Measurements from ENCODE around the gene TMEM101.
A peak's percentile ranks its signal among the peaks of the same experiment; 100 is the strongest.

The TMEM101 gene

GRCh38 chr17:43987131-43988021 lies 27.4 kb downstream of the TMEM101 start:
- Histone ChIP-seq H3K9ac (ENCODE audit: insufficient read length, low read depth) (peak overlapping the region; percentile 7), H3K4me3 (ENCODE audit: insufficient read length, low read depth) (no peak overlapping the region), H3K4me1 (ENCODE audit: insufficient read depth, insufficient read length) (peaks cover 6% of the 10 kb centered on the region), H3K9me3 (ENCODE audit: insufficient read depth, low read length) (no peaks in the 10 kb centered on the region), H3K27me3 (ENCODE audit: insufficient read depth, insufficient read length) (peaks cover 17% of the 10 kb centered on the region), H3K36me3 (ENCODE audit: insufficient read depth, insufficient read length, low read length) (no peaks in the 10 kb centered on the region)
- no peak for DNase-seq (ENCODE audit: low read depth, low spot score)
- no peak for TF ChIP-seq YY1 (IDR thresholded peaks at IDR 0.05; ENCODE audit: insufficient read depth, insufficient read length)

- no peak for DNase-seq (ENCODE audit: low read depth, low spot score)
- peaks cover 25% of the 10 kb centered on the region for H3K27me3 ChIP-seq (ENCODE audit: insufficient read depth, insufficient read length)
- peaks cover 6% of the 10 kb centered on the region for H3K4me1 ChIP-seq (ENCODE audit: insufficient read depth, insufficient read length)
- TF ChIP-seq ZNF274 (IDR thresholded peaks at IDR 0.05; ENCODE audit: low read depth, low read length) (no peak), SUZ12 (IDR thresholded peaks at IDR 0.05; ENCODE audit: extremely low read depth, insufficient read depth, insufficient read length) (no peak), YY1 (IDR thresholded peaks at IDR 0.05; ENCODE audit: insufficient read depth, insufficient read length) (no peak)
- H3K9ac ChIP-seq (ENCODE audit: insufficient read length, low read depth) = no peak overlapping the region
- H3K36me3 ChIP-seq (ENCODE audit: insufficient read depth, insufficient read length, low read length) = no peaks in the 10 kb centered on the region
- H3K9me3 ChIP-seq (ENCODE audit: insufficient read depth, low read length) = no peaks in the 10 kb centered on the region
- H3K4me3 ChIP-seq (ENCODE audit: insufficient read length, low read depth) = no peak overlapping the region
Measured at GRCh38 chr17:43986225-43986981, 28.4 kb downstream of the TMEM101 start.

- Histone ChIP-seq H3K27me3 (ENCODE audit: insufficient read depth, insufficient read length) (peaks cover 25% of the 10 kb centered on the region), H3K36me3 (ENCODE audit: insufficient read depth, insufficient read length, low read length) (no peaks in the 10 kb centered on the region), H3K9me3 (ENCODE audit: insufficient read depth, low read length) (no peaks in the 10 kb centered on the region), H3K9ac (ENCODE audit: insufficient read length, low read depth) (peak overlapping the region; percentile 58), H3K4me1 (ENCODE audit: insufficient read depth, insufficient read length) (peaks cover 6% of the 10 kb centered on the region), H3K4me3 (ENCODE audit: insufficient read length, low read depth) (peak overlapping the region; percentile 62)
- DNase-seq (ENCODE audit: low read depth, low spot score) = no peak
- no peak for TF ChIP-seq ZNF274 (IDR thresholded peaks at IDR 0.05; ENCODE audit: low read depth, low read length)
- TF ChIP-seq YY1 (IDR thresholded peaks at IDR 0.05; ENCODE audit: insufficient read depth, insufficient read length) = no peak
Measured at GRCh38 chr17:43984521-43984920, 30.2 kb downstream of the TMEM101 start.

- peaks cover 6% of the 10 kb centered on the region for H3K4me1 ChIP-seq (ENCODE audit: insufficient read depth, insufficient read length)
- no peak for TF ChIP-seq YY1 (IDR thresholded peaks at IDR 0.05; ENCODE audit: insufficient read depth, insufficient read length)
- TF ChIP-seq ZNF274 (IDR thresholded peaks at IDR 0.05; ENCODE audit: low read depth, low read length) = no peak
- TF ChIP-seq SUZ12 (IDR thresholded peaks at IDR 0.05; ENCODE audit: extremely low read depth, insufficient read depth, insufficient read length) = no peak
- H3K36me3 ChIP-seq (ENCODE audit: insufficient read depth, insufficient read length, low read length) = no peaks in the 10 kb centered on the region
- peak overlapping the region; percentile 73 for H3K9ac ChIP-seq (ENCODE audit: insufficient read length, low read depth)
- H3K4me3 ChIP-seq (ENCODE audit: insufficient read length, low read depth) = peak overlapping the region; percentile 62
- H3K27me3 ChIP-seq (ENCODE audit: insufficient read depth, insufficient read length) = peaks cover 25% of the 10 kb centered on the region
- no peak for DNase-seq (ENCODE audit: low read depth, low spot score)
- H3K9me3 ChIP-seq (ENCODE audit: insufficient read depth, low read length) = no peaks in the 10 kb centered on the region
Measured at GRCh38 chr17:43983515-43984411, 31.0 kb downstream of the TMEM101 start.

GRCh38 chr17:43983196-43983514 lies 31.6 kb downstream of the TMEM101 start:
- Histone ChIP-seq H3K4me1 (ENCODE audit: insufficient read depth, insufficient read length) (peaks cover 6% of the 10 kb centered on the region), H3K27me3 (ENCODE audit: insufficient read depth, insufficient read length) (peaks cover 25% of the 10 kb centered on the region), H3K9me3 (ENCODE audit: insufficient read depth, low read length) (no peaks in the 10 kb centered on the region), H3K4me3 (ENCODE audit: insufficient read length, low read depth) (peak overlapping the region; percentile 62), H3K36me3 (ENCODE audit: insufficient read depth, insufficient read length, low read length) (no peaks in the 10 kb centered on the region), H3K9ac (ENCODE audit: insufficient read length, low read depth) (peak overlapping the region; percentile 73)
- DNase-seq (ENCODE audit: low read depth, low spot score) = no peak
- TF ChIP-seq SUZ12 (IDR thresholded peaks at IDR 0.05; ENCODE audit: extremely low read depth, insufficient read depth, insufficient read length) (no peak), ZNF274 (IDR thresholded peaks at IDR 0.05; ENCODE audit: low read depth, low read length) (no peak)

GRCh38 chr17:43982171-43982570 lies 32.6 kb downstream of the TMEM101 start:
- Histone ChIP-seq H3K9me3 (ENCODE audit: insufficient read depth, low read length) (no peaks in the 10 kb centered on the region), H3K9ac (ENCODE audit: insufficient read length, low read depth) (no peak overlapping the region), H3K4me1 (ENCODE audit: insufficient read depth, insufficient read length) (peaks cover 6% of the 10 kb centered on the region), H3K4me3 (ENCODE audit: insufficient read length, low read depth) (no peak overlapping the region), H3K27me3 (ENCODE audit: insufficient read depth, insufficient read length) (peaks cover 25% of the 10 kb centered on the region), H3K36me3 (ENCODE audit: insufficient read depth, insufficient read length, low read length) (no peaks in the 10 kb centered on the region)
- TF ChIP-seq SUZ12 (IDR thresholded peaks at IDR 0.05; ENCODE audit: extremely low read depth, insufficient read depth, insufficient read length) (no peak), YY1 (IDR thresholded peaks at IDR 0.05; ENCODE audit: insufficient read depth, insufficient read length) (no peak), ZNF274 (IDR thresholded peaks at IDR 0.05; ENCODE audit: low read depth, low read length) (no peak)
- no peak for DNase-seq (ENCODE audit: low read depth, low spot score)

- Histone ChIP-seq H3K27me3 (ENCODE audit: insufficient read depth, insufficient read length) (peaks cover 25% of the 10 kb centered on the region), H3K4me1 (ENCODE audit: insufficient read depth, insufficient read length) (peaks cover 6% of the 10 kb centered on the region), H3K36me3 (ENCODE audit: insufficient read depth, insufficient read length, low read length) (no peaks in the 10 kb centered on the region), H3K4me3 (ENCODE audit: insufficient read length, low read depth) (no peak overlapping the region), H3K9ac (ENCODE audit: insufficient read length, low read depth) (no peak overlapping the region), H3K9me3 (ENCODE audit: insufficient read depth, low read length) (no peaks in the 10 kb centered on the region)
- TF ChIP-seq ZNF274 (IDR thresholded peaks at IDR 0.05; ENCODE audit: low read depth, low read length) (no peak), YY1 (IDR thresholded peaks at IDR 0.05; ENCODE audit: insufficient read depth, insufficient read length) (no peak), SUZ12 (IDR thresholded peaks at IDR 0.05; ENCODE audit: extremely low read depth, insufficient read depth, insufficient read length) (no peak)
- no peak for DNase-seq (ENCODE audit: low read depth, low spot score)
Measured at GRCh38 chr17:43979671-43980070, 35.1 kb downstream of the TMEM101 start.

All from NT2/D1 (cell line).